ENCODE results near the gene EIF4G2. TPM values are rescaled to one million over a fixed set of nuclear protein-coding genes. Genes with fewer than 3 reads are reported as not detected.

Gene EIF4G2
- total and polyA plus RNA-seq, 10 donors: 178 to 712 (median 504) TPM

- intact Hi-C loops (cut with DNase I; ENCODE audit: low total_unique reads): no loop called here
- Histone ChIP-seq H3K36me3 (peaks cover 0 to 55% (median 6%) of the 10 kb centered on the region in 6 donors), H3K27me3 (replicated peaks in 1 of 7) (no peaks in the 10 kb centered on the region), H3K4me1 (no peaks in the 10 kb centered on the region), H3K27ac (no peak overlapping the region), H3K4me3 (no peak overlapping the region), H3K9me3 (no peaks in the 10 kb centered on the region)
- WGBS, 5 donors: 59 to 85% (median 66%) methylated on average over 1 of the region's 1 CpG
- DNase-seq: no peak
- no peak for TF ChIP-seq POLR2A (IDR thresholded peaks at IDR 0.05)
- no peak for TF ChIP-seq POLR2AphosphoS5 (IDR thresholded peaks at IDR 0.05)
- TF ChIP-seq CTCF (IDR thresholded peaks at IDR 0.05 in 8 of 11, conservative IDR thresholded peaks at IDR 0.05 in 3 of 11): no peak
Observed at GRCh38 chr11:10779086-10779485, 29.6 kb downstream of the EIF4G2 start.

- Histone ChIP-seq H3K4me3 (no peak overlapping the region), H3K27me3 (replicated peaks in 1 of 7) (no peaks in the 10 kb centered on the region), H3K36me3 (peaks cover 0 to 60% (median 8%) of the 10 kb centered on the region in 6 donors), H3K9me3 (no peaks in the 10 kb centered on the region), H3K4me1 (no peaks in the 10 kb centered on the region), H3K27ac (peak overlapping the region in 1 of 8 donors; percentile 5)
- 75 to 95% (median 92%) methylated on average over 13 of the region's 13 CpGs for WGBS, 5 donors
- TF ChIP-seq CTCF (IDR thresholded peaks at IDR 0.05 in 8 of 11, conservative IDR thresholded peaks at IDR 0.05 in 3 of 11) (no peak), POLR2A (IDR thresholded peaks at IDR 0.05) (no peak), POLR2AphosphoS5 (IDR thresholded peaks at IDR 0.05) (no peak)
- intact Hi-C loops (cut with DNase I; ENCODE audit: low total_unique reads): no loop called here
- DNase-seq: no peak
Observed at GRCh38 chr11:10778217-10778970, 30.3 kb downstream of the EIF4G2 start.

GRCh38 chr11:10777806-10778205 lies 30.9 kb downstream of the EIF4G2 start:
- WGBS, 5 donors: 56 to 65% (median 64%) methylated on average over 6 of the region's 6 CpGs
- H3K27ac ChIP-seq: peak overlapping the region in 1 of 8 donors; percentile 5

More at GRCh38 chr11:10777806-10778205, 30.9 kb downstream of the EIF4G2 start:
- no peak for DNase-seq
- TF ChIP-seq POLR2AphosphoS5 (IDR thresholded peaks at IDR 0.05) (no peak), CTCF (IDR thresholded peaks at IDR 0.05 in 8 of 11, conservative IDR thresholded peaks at IDR 0.05 in 3 of 11) (no peak), POLR2A (IDR thresholded peaks at IDR 0.05) (no peak)
- intact Hi-C loops (cut with DNase I; ENCODE audit: low total_unique reads): no loop called here
- no peaks in the 10 kb centered on the region for H3K9me3 ChIP-seq
- H3K4me1 ChIP-seq: no peaks in the 10 kb centered on the region
- peaks cover 0 to 66% (median 9%) of the 10 kb centered on the region in 6 donors for H3K36me3 ChIP-seq
- H3K27me3 ChIP-seq (replicated peaks in 1 of 7): no peaks in the 10 kb centered on the region
- H3K4me3 ChIP-seq: no peak overlapping the region

Data from spleen (tissue), 11 donors.